NCI-H2107 treated with DMSO at 0.1 percent for 48 hours (cell line): ENCODE data around the gene FBXW5.

Source experiments
- DNase-seq: peaks from one replicate; lab custom pipeline; 2025; ENCODE audit not compliant: unreplicated experiment; lab: John Stamatoyannopoulos, UW

The FBXW5 gene

GRCh38 chr9:136944519-136945332 is at the start of gene FBXW5, which contains the start of gene C8G:
Gene FBXW5 (minus strand): TSS chr9:136944738. CDS start chr9:136944083, 655 bp downstream.
Gene C8G (plus strand): TSS chr9:136945243. CDS start chr9:136945321, 78 bp downstream.
- DNase-seq, result peak; percentile 65

GRCh38 chr9:136992819-136993369 is 48.4 kb upstream of the FBXW5 start:
- no peak for DNase-seq

GRCh38 chr9:136991993-136992818 is 47.7 kb upstream of the FBXW5 start, which contains the start of gene PAXX:
Gene PAXX (plus strand): TSS chr9:136992422. CDS start chr9:136992444, 22 bp downstream.
- peak; percentile 59 for DNase-seq

GRCh38 chr9:136990242-136990911 is 45.8 kb upstream of the FBXW5 start:
- DNase-seq, result no peak

GRCh38 chr9:136988872-136989271 is 44.3 kb upstream of the FBXW5 start:
- no peak for DNase-seq

- DNase-seq, result no peak
Measured at GRCh38 chr9:136985853-136986252, 41.3 kb upstream of the FBXW5 start.

GRCh38 chr9:136985027-136985602 is 40.6 kb upstream of the FBXW5 start:
- DNase-seq, result no peak

GRCh38 chr9:136984464-136985026 is 40.0 kb upstream of the FBXW5 start:
- no peak for DNase-seq

- DNase-seq, result no peak
Measured at GRCh38 chr9:136983656-136984314, 39.2 kb upstream of the FBXW5 start.

GRCh38 chr9:136983167-136983566 is 38.6 kb upstream of the FBXW5 start:
- DNase-seq, result no peak

GRCh38 chr9:136982232-136983051 is 37.9 kb upstream of the FBXW5 start, which contains the start of gene LCNL1:
Gene LCNL1 (plus strand): TSS chr9:136982993. CDS start chr9:136983587, 594 bp downstream.
- no peak for DNase-seq

GRCh38 chr9:136981588-136982231 is 37.2 kb upstream of the FBXW5 start:
- DNase-seq, result no peak

- DNase-seq, result no peak
Measured at GRCh38 chr9:136980669-136981478, 36.3 kb upstream of the FBXW5 start.

GRCh38 chr9:136979769-136980587 is 35.4 kb upstream of the FBXW5 start:
- DNase-seq, result no peak

- DNase-seq, result no peak
Measured at GRCh38 chr9:136978865-136979544, 34.5 kb upstream of the FBXW5 start.
